SK-N-SH (cell line): ENCODE data around the gene PHLPP1. TPM values are rescaled to one million over a fixed set of nuclear protein-coding genes. Genes with fewer than 3 reads are reported as not detected.

Experiments used
- CTCF ChIA-PET: fragments of 300-600, 350-600 bp; formaldehyde crosslinking; extraction: SDS; loops from one replicate; lab custom pipeline; 2021; lab: Yijun Ruan, JAX
- POLR2A ChIA-PET: fragments of 350-600 bp; sonication (Branson Sonifier 250); formaldehyde crosslinking; extraction: SDS; loops from one replicate; lab custom pipeline; 2020; ENCODE audit warnings: antibody characterized with exemption, inconsistent platforms; lab: Yijun Ruan, JAX
- DNase-seq: peaks from one replicate; pipeline ENCODE4 v3.0.0; 2012
- H2AFZ ChIP-seq: fragments of 200-600 bp; sonication (generic); 2 replicates; pipeline ENCODE4 v1.8.1; 2016; ENCODE audit warnings: antibody characterized with exemption, mild to moderate bottlenecking, low read depth
- H3F3A ChIP-seq: fragments of 200-600 bp; sonication (generic); replicated peaks from 2 replicates; pipeline ENCODE3; 2016; ENCODE audit warnings: antibody characterized with exemption, mild to moderate bottlenecking; ENCODE audit not compliant: insufficient read depth
- H3K27ac ChIP-seq, 2 experiments: fragments of 200-500 bp in 1 of 2; fragments of 200-600 bp in 1 of 2; sonication (Bioruptor generic) in 1 of 2; sonication (generic), shearing (Covaris generic) in 1 of 2; 2 replicates each; pipeline versions ENCODE4 v1.5.1 to v1.6.1; 2014 to 2016; ENCODE audit warnings: low read depth in 2 of 2, inconsistent platforms in 1 of 2, low read length in 1 of 2, mild to moderate bottlenecking in 1 of 2, mixed read lengths in 1 of 2
- H3K27me3 ChIP-seq: fragments of 200-600 bp; sonication (generic), shearing (Covaris generic); 2 replicates; pipeline ENCODE4 v1.6.1; 2016; ENCODE audit warnings: mixed run types; ENCODE audit not compliant: insufficient read depth
- H3K36me3 ChIP-seq, 2 experiments: fragments of 200-500 bp in 1 of 2; fragments of 200-600 bp in 1 of 2; sonication (Bioruptor generic) in 1 of 2; sonication (generic) in 1 of 2; replicated peaks in 1 of 2; 2 replicates each; pipeline versions ENCODE3 to v1.5.1; 2014 to 2016; ENCODE audit warnings: low read length in 1 of 2, mild to moderate bottlenecking in 1 of 2; ENCODE audit not compliant: insufficient read depth in 2 of 2, control insufficient read depth in 1 of 2
- H3K4me1 ChIP-seq, 2 experiments: fragments of 200-500 bp in 1 of 2; fragments of 200-600 bp in 1 of 2; sonication (Bioruptor generic) in 1 of 2; sonication (generic), shearing (Covaris generic) in 1 of 2; 2 replicates each; pipeline versions ENCODE4 v1.5.1 to v1.6.1; 2014 to 2016; ENCODE audit warnings: low read depth in 1 of 2, low read length in 1 of 2, mixed run types in 1 of 2; ENCODE audit not compliant: insufficient read depth in 2 of 2, control insufficient read depth in 1 of 2
- H3K4me2 ChIP-seq: fragments of 200-600 bp; sonication (generic), shearing (Covaris generic); 2 replicates; pipeline ENCODE4 v1.6.1; 2017; ENCODE audit warnings: mixed run types
- H3K4me3 ChIP-seq, 2 experiments: fragments of 200-500 bp in 1 of 2; fragments of 200-600 bp in 1 of 2; sonication (Bioruptor generic) in 1 of 2; sonication (generic), shearing (Covaris generic) in 1 of 2; 2 replicates each; pipeline versions ENCODE4 v1.5.1 to v1.8.1; 2014 to 2016; ENCODE audit warnings: low read depth in 2 of 2, inconsistent platforms in 1 of 2, low read length in 1 of 2, mild to moderate bottlenecking in 1 of 2, mixed read lengths in 1 of 2, moderate library complexity in 1 of 2
- H3K79me2 ChIP-seq: fragments of 200-600 bp; sonication (generic); 2 replicates; pipeline ENCODE4 v1.8.1; 2017; ENCODE audit warnings: mild to moderate bottlenecking; ENCODE audit not compliant: insufficient read depth
- H3K9ac ChIP-seq: fragments of 200-600 bp; sonication (generic); 2 replicates; pipeline ENCODE4 v1.6.1; 2017; ENCODE audit warnings: mixed run types
- H3K9me2 ChIP-seq: fragments of 200-600 bp; sonication (generic); 2 replicates; pipeline ENCODE4 v1.6.1; 2017; ENCODE audit warnings: mixed run types
- H3K9me3 ChIP-seq: fragments of 200-600 bp; sonication (generic); 2 replicates; pipeline ENCODE4 v1.6.1; 2017; ENCODE audit warnings: mixed run types, mild to moderate bottlenecking, moderate library complexity
- H4K20me1 ChIP-seq: fragments of 200-600 bp; sonication (generic); 2 replicates; pipeline ENCODE4 v1.6.1; 2017; ENCODE audit warnings: mild to moderate bottlenecking, mixed run types; ENCODE audit not compliant: insufficient read depth
- EZH2phosphoT487 ChIP-seq: fragments of 200-600 bp; sonication (generic); IDR thresholded peaks from 2 replicates; pipeline ENCODE4 v1.6.1; 2017; ENCODE audit warnings: low read depth, mixed run types, mild to moderate bottlenecking, antibody characterized with exemption, moderate library complexity, borderline replicate concordance
- FOXM1 ChIP-seq: IDR thresholded peaks from 2 replicates; pipeline ENCODE4 v1.4.0; 2012; ENCODE audit warnings: low read depth, mild to moderate bottlenecking
- GABPA ChIP-seq: IDR thresholded peaks from 2 replicates; pipeline ENCODE4 v1.4.0; 2012; ENCODE audit warnings: low read depth, mild to moderate bottlenecking
- IRF3 ChIP-seq: fragments of 150-350 bp; IDR thresholded peaks from 2 replicates; pipeline ENCODE4 v1.6.1; 2016; ENCODE audit warnings: mild to moderate bottlenecking, low read depth, low read length
- JUND ChIP-seq: IDR thresholded peaks from 2 replicates; pipeline ENCODE4 v1.4.0; 2012
- MAX ChIP-seq: IDR thresholded peaks from 2 replicates; pipeline ENCODE4 v1.4.0; 2012; ENCODE audit warnings: low read depth
- PBX3 ChIP-seq: IDR thresholded peaks from 2 replicates; pipeline ENCODE4; 2012
- POLR2AphosphoS5 ChIP-seq: IDR thresholded peaks from 2 replicates; pipeline ENCODE4 v1.6.1; 2012; ENCODE audit warnings: low read depth, low read length
- RXRA ChIP-seq: IDR thresholded peaks from 2 replicates; pipeline ENCODE4 v1.4.0; 2012; ENCODE audit warnings: low read depth, mild to moderate bottlenecking, borderline replicate concordance
- SIN3A ChIP-seq: IDR thresholded peaks from 2 replicates; pipeline ENCODE4 v1.6.1; 2012; ENCODE audit warnings: low read depth, mild to moderate bottlenecking, low read length, moderate library complexity, borderline replicate concordance
- USF1 ChIP-seq: IDR thresholded peaks from 2 replicates; pipeline ENCODE4 v1.4.0; 2012; ENCODE audit warnings: low read depth, borderline replicate concordance
- USF2 ChIP-seq: fragments of 150-350 bp; IDR thresholded peaks from 2 replicates; pipeline ENCODE4 v1.6.1; 2017; ENCODE audit warnings: antibody characterized with exemption, low read length, low read depth, borderline replicate concordance
- WGBS: methylation state at CpG from one replicate; pipeline ENCODE4 v1.1.6; 2017; ENCODE audit warnings: low lambda C conversion rate; 5-methylcytosine and 5-hydroxymethylcytosine counted together
- polyA plus RNA-seq, 3 experiments: library from polyadenylated mRNA; depleted of rRNA; stranded (reverse); fragments of >200 nt; gene quantifications; 2 replicates each; pipeline ENCODE4 v1.2.3, GENCODE V29; 2012

PHLPP1 gene
- polyA plus RNA-seq, 1 of the 3 experiments (the other 2 are of a cell fraction) = 4.6 TPM

- H4K20me1 ChIP-seq = no peaks in the 10 kb centered on the region
- no peak overlapping the region for H3K4me3 ChIP-seq
- no peak overlapping the region for H3K4me2 ChIP-seq
- CTCF ChIA-PET = interaction anchor here (1.2 to 1.5 kb wide), 2 partner anchors 183 to 215 kb away, joined by 3 read pairs; no protein-coding TSS in a partner anchor
- H3K9ac ChIP-seq = no peak overlapping the region
- no peak for TF ChIP-seq MAX
- no peak for TF ChIP-seq POLR2AphosphoS5
- TF ChIP-seq SIN3A = no peak
- no peak for TF ChIP-seq USF1
- TF ChIP-seq FOXM1 = no peak
- no peak for TF ChIP-seq PBX3
- no peak for TF ChIP-seq EZH2phosphoT487
- no peak for TF ChIP-seq GABPA
- TF ChIP-seq USF2 = no peak
- no peak for TF ChIP-seq RXRA
- no peak for TF ChIP-seq JUND
- TF ChIP-seq IRF3 = no peak
- TF ChIP-seq, all 33 proteins: peak for 0
- Histone ChIP-seq H3K4me1 (peaks cover 0 to 16% of the 10 kb centered on the region in 2 experiments; a peak in 3 of 4 replicates), H3F3A (no peaks in the 10 kb centered on the region), H3K79me2 (peaks cover 9% of the 10 kb centered on the region; the same call in 1 of the 2 replicates), H2AFZ (no peak overlapping the region), H3K9me2 (no peaks in the 10 kb centered on the region), H3K27ac (no peak overlapping the region; a peak in 2 of 4 replicates), H3K36me3 (no peaks in the 10 kb centered on the region), H3K27me3 (no peaks in the 10 kb centered on the region), H3K9me3 (no peaks in the 10 kb centered on the region)
- DNase-seq = no peak
- 96% methylated on average over 5 of the region's 5 CpGs for whole genome bisulfite sequencing
- POLR2A ChIA-PET = no interaction called here
These were observed 52.0 kb downstream of the PHLPP1 start for GRCh38 chr18:62767321-62767720.
